D721Med (cell line): ENCODE measurements around the gene CNTFR.

Source experiments
- DNase-seq: peaks from one replicate; pipeline ENCODE4 v3.0.0; 2011; ENCODE audit warnings: low spot score; ENCODE audit not compliant: insufficient read length
- FAIRE-seq: peaks from 2 replicates; lab custom pipeline; 2011; peaks lifted over from hg19 to GRCh38; lab: Jason Lieb, UNC
- CTCF ChIP-seq: IDR thresholded peaks from 2 replicates; pipeline ENCODE4 v1.5.1; 2012; ENCODE audit warnings: mild to moderate bottlenecking, control low read depth; ENCODE audit not compliant: insufficient read depth; ENCODE audit errors: missing control alignments

The CNTFR gene

GRCh38 chr9:34514816-34515215, 74.7 kb downstream of the CNTFR start:
- no peak for TF ChIP-seq CTCF
- no peak for FAIRE-seq
- no peak for DNase-seq

- TF ChIP-seq CTCF: no peak
- FAIRE-seq: no peak
- no peak for DNase-seq
Observed at GRCh38 chr9:34514401-34514800, 75.1 kb downstream of the CNTFR start.

DNA sequence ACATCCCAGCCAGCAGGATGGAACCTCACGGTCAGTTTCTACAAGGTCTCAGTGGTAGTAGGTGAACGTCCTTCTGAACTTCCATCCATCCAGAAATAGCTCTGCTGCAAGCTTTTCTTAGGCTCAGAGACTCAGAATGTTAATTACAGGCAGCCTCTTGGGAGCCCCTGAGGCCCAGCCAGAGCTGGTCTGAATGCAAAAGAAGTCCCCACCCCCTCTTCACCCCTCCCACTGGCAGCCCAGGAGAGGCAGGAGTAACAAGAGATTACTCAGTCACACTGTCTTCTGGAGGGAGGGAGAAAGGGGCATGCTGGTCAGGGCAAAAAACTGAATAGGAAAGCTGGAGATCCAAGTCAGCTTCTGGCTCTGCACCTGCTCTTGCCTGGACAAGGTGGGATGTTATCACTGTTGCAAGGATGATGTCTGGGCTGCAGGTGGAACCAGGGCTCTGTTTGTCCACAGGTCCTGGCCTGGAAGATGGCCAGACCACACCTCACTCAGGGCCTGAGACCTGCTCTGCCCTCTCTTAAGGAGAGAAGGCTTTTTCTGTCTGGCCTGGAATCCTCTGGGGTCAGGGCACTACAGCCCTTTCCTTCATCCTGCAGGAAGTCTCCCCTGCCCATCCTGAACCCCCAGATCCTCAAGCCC, 75.8 kb downstream of the CNTFR start:
- DNase-seq: no peak
- TF ChIP-seq CTCF: no peak
- no peak for FAIRE-seq

- no peak for FAIRE-seq
- TF ChIP-seq CTCF: no peak
Observed at GRCh38 chr9:34512131-34513078, 77.1 kb downstream of the CNTFR start.

DNA sequence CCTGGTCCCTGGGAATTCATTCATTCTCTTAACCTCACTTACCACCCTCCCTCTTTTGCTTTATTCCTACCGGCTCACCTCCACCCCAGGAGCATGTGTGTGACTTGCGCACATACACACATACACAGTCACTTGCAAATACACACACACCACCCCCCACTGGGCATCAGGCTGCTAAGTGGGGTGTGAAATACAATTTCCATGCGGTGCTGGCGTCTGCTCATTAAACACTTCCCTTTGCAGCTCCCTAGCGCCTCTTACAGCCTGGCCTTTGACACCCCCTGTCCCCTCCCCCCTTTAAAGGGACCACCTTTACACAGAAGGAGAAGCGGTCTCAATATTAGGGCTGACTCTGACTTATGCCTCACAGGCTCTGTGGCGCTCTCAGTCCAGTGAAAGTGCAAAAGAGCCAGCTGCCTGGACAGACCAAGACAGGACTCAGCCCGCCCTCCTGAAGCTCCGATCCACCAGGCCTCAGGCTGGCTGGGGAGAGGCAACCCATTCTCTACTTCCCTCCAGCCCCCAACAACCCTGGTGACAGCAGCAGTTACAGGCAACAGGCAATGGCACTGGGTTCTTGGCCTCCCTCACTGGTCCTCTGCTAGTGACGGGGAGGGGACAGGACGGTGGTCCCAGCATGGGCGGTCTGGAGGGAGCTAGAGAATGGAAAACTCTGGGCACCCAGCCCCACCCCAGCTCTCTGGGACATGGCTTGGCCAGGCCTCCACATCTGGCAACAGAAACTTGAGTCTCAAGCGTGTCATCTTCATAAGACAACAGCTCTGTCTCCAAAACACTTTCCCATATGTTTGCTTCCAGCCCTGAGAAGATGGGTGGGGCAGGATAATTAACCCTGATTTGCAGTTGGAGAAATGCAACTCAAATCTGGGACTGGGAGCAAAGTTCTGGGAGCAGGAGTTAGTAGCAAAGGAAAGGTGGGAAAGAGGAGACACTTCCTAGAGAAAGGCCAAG, 78.7 kb downstream of the CNTFR start:
- no peak for FAIRE-seq
- no peak for DNase-seq
- TF ChIP-seq CTCF: no peak

More at GRCh38 chr9:34512131-34513078, 77.1 kb downstream of the CNTFR start:
- DNase-seq: no peak

GRCh38 chr9:34508951-34509350, 80.6 kb downstream of the CNTFR start:
- TF ChIP-seq CTCF: no peak
- DNase-seq (no peak), FAIRE-seq (no peak)
